Fibroblast of lung (primary cell): Measurements from ENCODE around the gene ZNF430.

Source experiments
- CTCF ChIP-seq, 2 donors: IDR thresholded peaks in 1 of 2; conservative IDR thresholded peaks in 1 of 2; 1 replicate in 1 of 2; 2 replicates in 1 of 2; pipeline ENCODE4 v1.5.1; 2011 to 2012; ENCODE audit warnings: low read length in 2 of 2, control low read depth in 1 of 2, inconsistent platforms in 1 of 2, low read depth in 1 of 2, mild to moderate bottlenecking in 1 of 2
- EZH2 ChIP-seq: IDR thresholded peaks from 2 replicates; pipeline ENCODE4 v1.5.1; 2012; ENCODE audit warnings: low read length, control low read depth, mild to moderate bottlenecking; ENCODE audit errors: missing control alignments

DNA sequence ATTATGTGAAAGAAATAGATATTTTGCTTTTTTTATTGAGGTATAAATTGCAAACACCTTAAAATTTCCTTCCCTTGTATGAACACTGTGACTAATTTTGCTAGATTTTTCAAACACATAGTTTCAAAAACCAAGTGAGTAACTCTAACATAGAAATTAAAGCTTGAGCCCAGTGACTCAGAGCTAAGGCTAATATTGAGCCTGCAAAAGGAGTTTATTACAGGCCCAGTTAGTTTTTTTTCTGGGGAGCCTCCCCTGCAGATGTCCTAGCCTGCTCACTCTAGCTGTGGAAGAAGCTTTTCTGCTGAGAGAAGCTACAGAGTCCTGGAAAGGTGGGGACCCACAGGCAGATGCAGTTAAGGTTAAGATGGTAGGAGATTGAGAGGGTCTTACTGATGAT is 3.4 kb downstream of the ZNF430 start:
- no peak for TF ChIP-seq EZH2
- TF ChIP-seq CTCF (conservative IDR thresholded peaks at IDR 0.05 in 1 of 2, IDR thresholded peaks at IDR 0.05 in 1 of 2; ENCODE audit: low read depth in 1 of 2, low read length in 2 of 2), result no peak
